ENCODE data around the gene SPON1. TPM values are rescaled to one million over a fixed set of nuclear protein-coding genes. Genes with fewer than 3 reads are reported as not detected.

Gene SPON1
- total RNA-seq, 1 experiment from 2014 or later, result 6.4 TPM

DNA sequence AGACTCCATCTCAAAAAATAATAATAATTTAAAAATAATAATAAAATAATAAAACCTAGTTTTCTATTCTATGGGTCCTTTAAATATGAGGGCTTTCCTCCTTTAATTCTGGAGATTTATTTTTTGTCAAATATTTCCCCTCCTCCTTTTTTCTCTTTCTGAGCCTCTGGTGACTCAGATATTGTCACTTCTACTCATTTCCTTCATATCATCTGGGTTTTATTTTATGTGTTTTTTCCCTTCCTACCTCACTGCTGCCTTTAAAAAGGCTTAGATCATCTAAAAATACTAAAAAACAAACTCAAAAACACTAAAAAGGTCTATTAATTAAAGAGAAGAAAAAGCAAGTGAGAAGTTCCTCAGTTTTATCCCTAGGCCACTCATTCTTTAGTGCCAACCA is 138.9 kb downstream of the SPON1 start (continued):
- TF ChIP-seq ZNF532 (CRISPR knock-in tag; IDR thresholded peaks at IDR 0.05; ENCODE audit: borderline replicate concordance) (no peak), OVOL2 (CRISPR knock-in tag; IDR thresholded peaks at IDR 0.05; ENCODE audit: borderline replicate concordance) (no peak)
- TF ChIP-seq, protein P1, sequence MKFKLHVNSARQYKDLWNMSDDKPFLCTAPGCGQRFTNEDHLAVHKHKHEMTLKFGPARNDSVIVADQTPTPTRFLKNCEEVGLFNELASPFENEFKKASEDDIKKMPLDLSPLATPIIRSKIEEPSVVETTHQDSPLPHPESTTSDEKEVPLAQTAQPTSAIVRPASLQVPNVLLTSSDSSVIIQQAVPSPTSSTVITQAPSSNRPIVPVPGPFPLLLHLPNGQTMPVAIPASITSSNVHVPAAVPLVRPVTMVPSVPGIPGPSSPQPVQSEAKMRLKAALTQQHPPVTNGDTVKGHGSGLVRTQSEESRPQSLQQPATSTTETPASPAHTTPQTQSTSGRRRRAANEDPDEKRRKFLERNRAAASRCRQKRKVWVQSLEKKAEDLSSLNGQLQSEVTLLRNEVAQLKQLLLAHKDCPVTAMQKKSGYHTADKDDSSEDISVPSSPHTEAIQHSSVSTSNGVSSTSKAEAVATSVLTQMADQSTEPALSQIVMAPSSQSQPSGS (CRISPR knock-in tag; IDR thresholded peaks at IDR 0.05; ENCODE audit: borderline replicate concordance, low read depth), result no peak
- TF ChIP-seq, protein P2, sequence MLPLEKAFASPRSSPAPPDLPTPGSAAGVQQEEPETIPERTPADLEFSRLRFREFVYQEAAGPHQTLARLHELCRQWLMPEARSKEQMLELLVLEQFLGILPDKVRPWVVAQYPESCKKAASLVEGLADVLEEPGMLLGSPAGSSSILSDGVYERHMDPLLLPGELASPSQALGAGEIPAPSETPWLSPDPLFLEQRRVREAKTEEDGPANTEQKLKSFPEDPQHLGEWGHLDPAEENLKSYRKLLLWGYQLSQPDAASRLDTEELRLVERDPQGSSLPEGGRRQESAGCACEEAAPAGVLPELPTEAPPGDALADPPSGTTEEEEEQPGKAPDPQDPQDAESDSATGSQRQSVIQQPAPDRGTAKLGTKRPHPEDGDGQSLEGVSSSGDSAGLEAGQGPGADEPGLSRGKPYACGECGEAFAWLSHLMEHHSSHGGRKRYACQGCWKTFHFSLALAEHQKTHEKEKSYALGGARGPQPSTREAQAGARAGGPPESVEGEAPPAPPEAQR (CRISPR knock-in tag; IDR thresholded peaks at IDR 0.05), result no peak

GRCh38 chr11:14102766-14103165 is 140.2 kb downstream of the SPON1 start:
- TF ChIP-seq ELF4 (CRISPR knock-in tag; IDR thresholded peaks at IDR 0.05; ENCODE audit: low read depth), result no peak
- Mint-ChIP-seq H3K27me3 (ENCODE audit: low read depth) (no peaks in the 10 kb centered on the region; the same call in 1 of the 2 replicates), H3K9me3 (no peaks in the 10 kb centered on the region), H3K4me1 (peaks cover 29% of the 10 kb centered on the region), H3K36me3 (no peaks in the 10 kb centered on the region), H3K27ac (no peak overlapping the region), H3K4me3 (no peak overlapping the region)
- ChIA-PET POLR2A (no interaction called here), CTCF (no interaction called here)
- DNase-seq (ENCODE audit: low spot score) (no peak), ATAC-seq (no peak)

GRCh38 chr11:14105446-14105845 is 142.9 kb downstream of the SPON1 start:
- H3K4me1 Mint-ChIP-seq, result peaks cover 21% of the 10 kb centered on the region
- no peaks in the 10 kb centered on the region for H3K36me3 Mint-ChIP-seq
- POLR2A ChIA-PET, result no interaction called here
- no peak for TF ChIP-seq ZNF396 (CRISPR knock-in tag; IDR thresholded peaks at IDR 0.05; ENCODE audit: borderline replicate concordance)
- no peak for TF ChIP-seq ZNF671 (CRISPR knock-in tag; IDR thresholded peaks at IDR 0.05)
- no peak for TF ChIP-seq ZNF138 (CRISPR knock-in tag; conservative IDR thresholded peaks at IDR 0.05)
- no peak for TF ChIP-seq NFATC4 (CRISPR knock-in tag; IDR thresholded peaks at IDR 0.05)
- no peak for TF ChIP-seq SOX15 (CRISPR knock-in tag; IDR thresholded peaks at IDR 0.05)
- TF ChIP-seq, protein P3, sequence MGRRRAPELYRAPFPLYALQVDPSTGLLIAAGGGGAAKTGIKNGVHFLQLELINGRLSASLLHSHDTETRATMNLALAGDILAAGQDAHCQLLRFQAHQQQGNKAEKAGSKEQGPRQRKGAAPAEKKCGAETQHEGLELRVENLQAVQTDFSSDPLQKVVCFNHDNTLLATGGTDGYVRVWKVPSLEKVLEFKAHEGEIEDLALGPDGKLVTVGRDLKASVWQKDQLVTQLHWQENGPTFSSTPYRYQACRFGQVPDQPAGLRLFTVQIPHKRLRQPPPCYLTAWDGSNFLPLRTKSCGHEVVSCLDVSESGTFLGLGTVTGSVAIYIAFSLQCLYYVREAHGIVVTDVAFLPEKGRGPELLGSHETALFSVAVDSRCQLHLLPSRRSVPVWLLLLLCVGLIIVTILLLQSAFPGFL (CRISPR knock-in tag; IDR thresholded peaks at IDR 0.05; ENCODE audit: borderline replicate concordance), result no peak
- TF ChIP-seq, protein P4, sequence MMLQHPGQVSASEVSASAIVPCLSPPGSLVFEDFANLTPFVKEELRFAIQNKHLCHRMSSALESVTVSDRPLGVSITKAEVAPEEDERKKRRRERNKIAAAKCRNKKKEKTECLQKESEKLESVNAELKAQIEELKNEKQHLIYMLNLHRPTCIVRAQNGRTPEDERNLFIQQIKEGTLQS (CRISPR knock-in tag; conservative IDR thresholded peaks at IDR 0.05), result no peak
- no peak for TF ChIP-seq NFE2L1 (CRISPR knock-in tag; IDR thresholded peaks at IDR 0.05)
- no peak for TF ChIP-seq KAT7 (CRISPR knock-in tag; IDR thresholded peaks at IDR 0.05; ENCODE audit: borderline replicate concordance)
- no peak for TF ChIP-seq ZNF219 (CRISPR knock-in tag; IDR thresholded peaks at IDR 0.05; ENCODE audit: borderline replicate concordance)
- TF ChIP-seq CDX4 (CRISPR knock-in tag; IDR thresholded peaks at IDR 0.05; ENCODE audit: borderline replicate concordance), result no peak
- TF ChIP-seq IRF1 (CRISPR knock-in tag; IDR thresholded peaks at IDR 0.05), result no peak
- TF ChIP-seq FOXK1 (CRISPR knock-in tag; IDR thresholded peaks at IDR 0.05), result no peak
- no peak for TF ChIP-seq ZNF232 (CRISPR knock-in tag; IDR thresholded peaks at IDR 0.05)
- TF ChIP-seq OVOL2 (CRISPR knock-in tag; IDR thresholded peaks at IDR 0.05; ENCODE audit: borderline replicate concordance), result no peak
- no peak for TF ChIP-seq E2F1 (CRISPR knock-in tag; IDR thresholded peaks at IDR 0.05)

More at GRCh38 chr11:14105446-14105845, 142.9 kb downstream of the SPON1 start:
- H3K9me3 Mint-ChIP-seq, result no peaks in the 10 kb centered on the region
- ATAC-seq, result no peak
- H3K27ac Mint-ChIP-seq, result no peak overlapping the region
- no peak overlapping the region for H3K4me3 Mint-ChIP-seq
- H3K27me3 Mint-ChIP-seq (ENCODE audit: low read depth), result no peaks in the 10 kb centered on the region; the same call in 1 of the 2 replicates
- CTCF ChIA-PET, result no interaction called here
- no peak for DNase-seq (ENCODE audit: low spot score)
